ENCODE data around the gene SERPINA10.

The SERPINA10 gene, protein sequence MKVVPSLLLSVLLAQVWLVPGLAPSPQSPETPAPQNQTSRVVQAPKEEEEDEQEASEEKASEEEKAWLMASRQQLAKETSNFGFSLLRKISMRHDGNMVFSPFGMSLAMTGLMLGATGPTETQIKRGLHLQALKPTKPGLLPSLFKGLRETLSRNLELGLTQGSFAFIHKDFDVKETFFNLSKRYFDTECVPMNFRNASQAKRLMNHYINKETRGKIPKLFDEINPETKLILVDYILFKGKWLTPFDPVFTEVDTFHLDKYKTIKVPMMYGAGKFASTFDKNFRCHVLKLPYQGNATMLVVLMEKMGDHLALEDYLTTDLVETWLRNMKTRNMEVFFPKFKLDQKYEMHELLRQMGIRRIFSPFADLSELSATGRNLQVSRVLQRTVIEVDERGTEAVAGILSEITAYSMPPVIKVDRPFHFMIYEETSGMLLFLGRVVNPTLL

DNA sequence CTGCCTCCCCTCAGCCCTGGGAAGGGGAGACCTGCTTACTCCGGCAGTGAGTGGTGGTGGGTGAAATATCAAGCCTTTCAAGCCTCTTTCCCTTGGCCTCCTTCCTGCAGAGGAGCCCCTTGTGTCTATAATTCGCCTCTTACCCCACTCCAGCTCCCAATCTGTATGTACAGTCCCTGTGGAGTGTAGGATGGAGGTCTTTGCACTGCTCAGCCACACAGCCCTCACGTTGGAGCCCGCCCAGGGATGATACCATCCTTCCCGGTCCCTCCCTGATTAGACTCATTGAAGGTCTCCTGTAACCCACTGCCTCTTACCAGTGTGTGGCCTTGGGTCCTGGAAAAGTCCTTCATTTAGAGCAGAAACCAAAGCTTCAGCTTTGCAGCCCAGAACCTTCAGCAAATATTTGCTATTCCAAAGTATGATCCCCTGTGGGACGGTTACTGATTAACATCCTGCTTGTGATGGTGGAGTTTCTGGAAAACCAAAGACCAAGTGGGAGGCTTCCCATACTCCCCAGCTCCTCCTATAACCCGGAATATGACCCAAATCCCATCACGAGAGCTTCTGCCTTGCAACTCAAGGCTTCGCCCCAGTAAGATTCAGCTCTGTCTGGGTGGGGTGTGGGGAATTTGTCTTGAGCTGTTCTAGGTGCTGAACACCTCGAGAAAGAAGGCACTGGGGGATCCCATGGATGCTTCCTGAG, at the start of gene SERPINA10:
TSS of gene SERPINA10 (minus strand) at position 397 of the 706 bp plus-strand sequence. CDS start 2,675 bp downstream, outside the sequence.
- no peaks in the 10 kb centered on the region for H3K36me3 ChIP-seq (replicated peaks)
- no peak within 1 kb of the TSS for H3K4me3 ChIP-seq
- no peaks in the 10 kb centered on the region for H3K27me3 ChIP-seq (ENCODE audit: low read depth)
- in situ Hi-C loops (cut with MboI; ENCODE audit: low sequenced_read_pairs) = no loop called here
- no peak for DNase-seq (ENCODE audit: low spot score in 2 of 2)
- H3K9me3 ChIP-seq = no peaks in the 10 kb centered on the region
- H3K4me1 ChIP-seq = no peaks in the 10 kb centered on the region

DNA sequence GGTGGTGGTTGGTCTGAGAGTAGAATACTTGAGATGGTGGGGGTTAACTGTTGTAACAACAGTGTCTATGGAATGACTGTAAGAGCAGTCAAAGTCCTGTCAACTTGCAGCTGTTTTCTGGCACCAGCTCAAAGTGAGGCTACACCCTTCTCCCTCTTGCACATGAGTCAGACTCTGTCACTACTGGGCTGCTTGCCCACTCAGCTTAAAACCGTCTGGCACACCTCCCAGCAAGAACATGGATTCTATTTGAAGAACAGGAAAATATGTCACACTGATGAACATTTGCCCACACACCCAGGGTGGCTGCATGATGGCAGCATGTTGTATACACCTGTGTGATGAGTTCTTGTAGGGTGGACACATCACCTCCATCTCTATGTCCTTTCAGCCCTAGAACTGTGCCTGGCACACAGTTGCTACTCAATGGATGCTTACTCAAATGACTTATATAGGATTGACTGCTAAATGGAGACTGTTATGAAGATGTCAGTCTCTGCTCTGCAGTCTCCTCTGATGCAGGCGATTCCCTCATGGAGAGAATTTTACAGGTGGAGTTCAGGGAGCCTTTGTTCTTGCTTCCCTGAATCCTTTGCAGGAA, 49.4 kb upstream of the SERPINA10 start:
- H3K9me3 ChIP-seq = no peaks in the 10 kb centered on the region
- no peak for DNase-seq (ENCODE audit: low spot score in 2 of 2)

DNA sequence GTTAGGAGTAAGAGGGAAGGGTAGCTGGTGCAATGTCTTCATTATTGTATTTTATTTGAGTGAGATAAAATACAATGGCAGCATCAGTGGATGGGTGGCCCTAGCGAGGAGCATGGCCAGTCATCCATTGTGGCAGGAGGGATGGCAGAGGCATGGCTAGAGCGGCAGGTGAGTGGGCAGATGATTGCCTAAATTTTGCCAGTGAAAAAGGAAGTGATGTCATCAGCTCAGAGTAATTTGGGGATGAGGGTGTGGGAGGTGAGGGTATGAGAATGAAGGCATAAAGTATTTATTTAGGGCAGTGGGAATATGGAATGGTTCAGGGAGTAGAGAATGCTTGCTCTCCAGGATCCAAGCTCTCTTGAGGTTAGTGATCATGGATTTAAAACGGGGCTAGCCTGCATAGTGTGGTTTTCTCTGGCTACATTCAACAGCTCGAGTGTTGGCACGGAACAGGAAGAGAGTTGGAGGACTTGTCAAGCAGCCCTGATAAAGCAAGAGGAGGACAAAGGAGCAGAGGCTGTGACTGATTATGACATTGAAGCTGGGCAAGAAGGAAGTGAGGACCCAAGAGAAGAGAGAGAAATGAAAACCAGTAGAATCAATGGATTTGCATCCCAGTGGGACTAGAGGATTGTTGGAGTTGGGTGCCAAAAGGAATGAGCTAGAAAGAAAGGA, 48.7 kb upstream of the SERPINA10 start:
- Histone ChIP-seq H3K4me3 (no peak overlapping the region), H3K4me1 (no peaks in the 10 kb centered on the region), H3K9me3 (no peaks in the 10 kb centered on the region), H3K27me3 (ENCODE audit: low read depth) (no peaks in the 10 kb centered on the region), H3K36me3 (replicated peaks) (no peaks in the 10 kb centered on the region)
- no peak for DNase-seq (ENCODE audit: low spot score in 2 of 2)
- in situ Hi-C loops (cut with MboI; ENCODE audit: low sequenced_read_pairs) = no loop called here

More for the DNA sequence above, 49.4 kb upstream of the SERPINA10 start:
- no peaks in the 10 kb centered on the region for H3K36me3 ChIP-seq (replicated peaks)
- in situ Hi-C loops (cut with MboI; ENCODE audit: low sequenced_read_pairs) = no loop called here
- no peaks in the 10 kb centered on the region for H3K4me1 ChIP-seq
- H3K4me3 ChIP-seq = no peak overlapping the region
- H3K27me3 ChIP-seq (ENCODE audit: low read depth) = no peaks in the 10 kb centered on the region

DNA sequence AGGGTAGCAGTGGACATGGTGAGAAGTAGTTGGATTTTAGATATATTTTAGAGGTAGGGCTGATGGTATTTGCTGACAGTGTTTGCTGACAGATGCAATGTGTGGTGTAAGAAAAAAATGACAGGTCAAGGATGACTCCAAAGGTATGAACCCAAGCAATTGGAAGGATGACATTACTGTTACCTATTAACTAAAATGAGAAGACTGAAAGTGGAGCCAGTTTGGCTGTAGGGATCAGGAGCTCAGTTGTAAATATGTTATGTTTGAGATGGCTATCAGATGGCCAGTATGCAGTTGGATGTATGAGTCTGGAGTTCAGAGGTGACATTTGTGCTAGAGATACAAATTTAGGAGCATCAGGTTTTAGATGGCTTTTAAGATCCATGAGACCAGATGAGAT, 47.5 kb upstream of the SERPINA10 start:
- no peaks in the 10 kb centered on the region for H3K9me3 ChIP-seq
- H3K4me1 ChIP-seq = no peaks in the 10 kb centered on the region
- DNase-seq (ENCODE audit: low spot score in 2 of 2) = no peak
- in situ Hi-C loops (cut with MboI; ENCODE audit: low sequenced_read_pairs) = no loop called here
- no peaks in the 10 kb centered on the region for H3K27me3 ChIP-seq (ENCODE audit: low read depth)
- H3K36me3 ChIP-seq (replicated peaks) = no peaks in the 10 kb centered on the region
- no peak overlapping the region for H3K4me3 ChIP-seq

DNA sequence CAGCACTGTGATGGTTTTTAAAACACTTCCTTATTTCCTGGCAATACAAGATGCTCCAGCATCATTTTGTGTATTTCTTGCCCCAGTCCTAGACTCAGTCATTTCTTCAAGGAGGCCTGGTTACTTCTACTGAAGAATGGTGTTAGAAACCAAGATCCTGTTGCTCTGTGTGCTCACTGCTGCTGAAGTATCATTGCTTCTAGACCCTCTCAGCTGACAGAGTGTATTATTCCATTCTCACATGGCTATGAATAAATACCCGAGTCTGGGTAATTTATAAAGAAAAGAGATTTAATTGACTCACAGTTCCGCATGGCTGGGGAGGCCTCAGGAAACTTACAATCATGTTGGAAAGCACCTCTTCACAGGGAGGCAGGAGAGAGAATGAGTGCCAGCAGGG, 45.0 kb upstream of the SERPINA10 start:
- Histone ChIP-seq H3K27me3 (ENCODE audit: low read depth) (no peaks in the 10 kb centered on the region), H3K36me3 (replicated peaks) (no peaks in the 10 kb centered on the region), H3K4me1 (no peaks in the 10 kb centered on the region), H3K9me3 (no peaks in the 10 kb centered on the region), H3K4me3 (no peak overlapping the region)
- DNase-seq (ENCODE audit: low spot score in 2 of 2) = no peak
- in situ Hi-C loops (cut with MboI; ENCODE audit: low sequenced_read_pairs) = no loop called here

DNA sequence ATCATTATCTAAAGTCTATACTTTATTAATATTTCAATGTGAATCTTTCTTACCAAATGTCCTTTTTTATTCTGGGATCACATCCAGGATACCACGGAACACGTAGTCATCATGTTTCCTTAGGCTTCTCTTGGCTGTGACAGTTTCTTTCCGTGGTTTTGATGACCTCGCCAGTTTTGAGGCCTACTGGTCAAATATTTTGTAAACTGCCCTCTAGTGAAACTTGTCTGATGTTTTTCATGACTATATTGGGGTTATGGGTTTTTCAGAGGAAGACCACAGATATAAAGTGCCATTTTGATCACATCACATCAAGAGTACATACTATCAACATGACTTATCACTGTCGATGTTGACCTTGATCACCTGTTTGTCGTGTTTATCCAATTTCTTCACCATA, 44.2 kb upstream of the SERPINA10 start:
- no peaks in the 10 kb centered on the region for H3K27me3 ChIP-seq (ENCODE audit: low read depth)
- no peaks in the 10 kb centered on the region for H3K9me3 ChIP-seq
- no peak overlapping the region for H3K4me3 ChIP-seq
- in situ Hi-C loops (cut with MboI; ENCODE audit: low sequenced_read_pairs) = no loop called here
- no peak for DNase-seq (ENCODE audit: low spot score in 2 of 2)
- H3K4me1 ChIP-seq = no peaks in the 10 kb centered on the region
- H3K36me3 ChIP-seq (replicated peaks) = no peaks in the 10 kb centered on the region

DNA sequence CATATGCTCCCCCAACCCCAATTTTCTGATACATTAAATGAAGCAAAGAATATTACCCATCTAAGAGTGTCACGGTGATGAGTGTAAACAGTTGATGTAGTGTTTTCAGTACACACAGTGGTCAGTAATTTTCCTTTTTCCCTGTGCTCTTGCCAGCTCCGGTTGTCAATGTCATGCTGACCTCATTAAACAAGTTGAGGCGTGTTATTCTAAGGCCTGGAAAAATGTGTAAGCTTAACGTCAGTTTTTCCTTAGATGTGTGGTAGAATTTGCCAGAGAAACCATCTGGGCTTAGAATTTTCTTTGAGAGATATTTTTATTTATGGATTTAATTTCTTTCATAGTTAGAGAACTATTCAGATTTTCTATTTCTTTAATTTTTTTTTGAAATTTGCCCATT, 41.8 kb upstream of the SERPINA10 start:
- Histone ChIP-seq H3K36me3 (replicated peaks) (no peaks in the 10 kb centered on the region), H3K4me3 (no peak overlapping the region), H3K27me3 (ENCODE audit: low read depth) (no peaks in the 10 kb centered on the region), H3K4me1 (no peaks in the 10 kb centered on the region), H3K9me3 (no peaks in the 10 kb centered on the region)
- no peak for DNase-seq (ENCODE audit: low spot score in 2 of 2)
- in situ Hi-C loops (cut with MboI; ENCODE audit: low sequenced_read_pairs) = no loop called here

DNA sequence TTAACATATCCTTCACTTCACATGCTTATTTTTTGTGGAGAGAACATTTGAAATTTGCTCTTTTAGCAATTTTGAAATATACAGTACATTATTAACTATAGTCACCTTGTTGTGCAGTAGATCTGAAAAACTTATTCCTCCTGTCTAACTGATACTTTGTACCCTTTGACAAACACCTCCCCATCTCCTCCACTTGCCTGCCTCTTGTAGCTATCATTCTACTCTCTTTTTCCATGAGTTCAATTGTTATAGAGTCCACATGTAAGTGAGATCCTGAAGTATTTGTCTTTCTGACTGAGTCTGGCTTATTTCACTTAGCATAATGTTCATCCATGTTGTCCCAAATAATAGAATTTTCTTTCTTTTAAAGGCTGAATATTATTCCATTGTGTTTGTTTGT, 39.5 kb upstream of the SERPINA10 start:
- Histone ChIP-seq H3K4me1 (no peaks in the 10 kb centered on the region), H3K4me3 (no peak overlapping the region), H3K9me3 (no peaks in the 10 kb centered on the region), H3K27me3 (ENCODE audit: low read depth) (no peaks in the 10 kb centered on the region), H3K36me3 (replicated peaks) (no peaks in the 10 kb centered on the region)
- DNase-seq (ENCODE audit: low spot score in 2 of 2) = no peak
- in situ Hi-C loops (cut with MboI; ENCODE audit: low sequenced_read_pairs) = no loop called here

DNA sequence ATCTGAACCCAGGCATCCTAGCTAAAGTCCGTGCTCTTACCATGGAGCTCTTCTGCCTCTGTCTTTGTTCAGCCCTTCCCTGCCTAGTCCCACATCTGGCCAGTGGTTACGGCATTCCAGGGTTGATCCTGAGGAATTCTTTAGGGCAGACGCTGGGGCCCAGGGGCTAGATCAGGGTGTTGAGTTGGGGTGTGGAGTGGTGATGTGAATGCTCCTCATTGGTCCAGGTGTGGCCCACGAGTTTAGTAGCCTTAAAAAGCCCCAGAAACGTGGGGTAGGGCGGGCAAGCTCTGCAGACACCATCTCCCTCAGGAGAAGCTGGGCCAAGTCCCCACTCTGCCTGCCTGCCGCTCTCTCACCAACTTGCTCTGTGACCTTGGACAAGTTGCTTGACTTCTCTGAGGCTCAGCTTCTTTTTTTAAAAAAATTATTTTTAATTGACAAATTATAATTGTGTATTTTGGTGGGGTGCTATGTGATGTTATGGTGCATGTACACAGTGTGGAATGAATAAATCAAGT, 39.1 kb upstream of the SERPINA10 start:
- H3K36me3 ChIP-seq (replicated peaks) = no peaks in the 10 kb centered on the region

DNA sequence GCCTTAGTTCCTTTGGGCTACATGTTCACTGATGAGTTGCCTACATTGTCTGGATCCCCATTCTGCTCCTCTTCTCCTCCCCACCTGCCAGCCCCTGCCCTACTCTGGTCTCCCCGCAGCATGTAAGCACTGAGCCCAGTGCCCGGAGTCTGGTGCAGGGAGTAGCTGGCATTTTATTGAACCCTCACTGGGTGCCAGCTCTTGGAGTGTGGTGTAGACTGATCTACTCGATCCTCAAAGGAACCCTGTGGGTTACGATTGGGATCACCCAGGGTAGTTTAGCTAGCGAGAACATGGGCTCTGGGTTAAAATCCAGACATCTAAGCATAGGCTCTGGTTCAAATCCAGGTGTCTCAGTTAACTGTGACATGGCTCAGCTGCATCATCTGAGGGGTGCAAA, 38.4 kb upstream of the SERPINA10 start:
- no peaks in the 10 kb centered on the region for H3K4me1 ChIP-seq
- no peaks in the 10 kb centered on the region for H3K27me3 ChIP-seq (ENCODE audit: low read depth)
- no peaks in the 10 kb centered on the region for H3K9me3 ChIP-seq
- H3K4me3 ChIP-seq = no peak overlapping the region
- in situ Hi-C loops (cut with MboI; ENCODE audit: low sequenced_read_pairs) = no loop called here
- DNase-seq (ENCODE audit: low spot score in 2 of 2) = no peak
- H3K36me3 ChIP-seq (replicated peaks) = no peaks in the 10 kb centered on the region

More for the DNA sequence above, 39.1 kb upstream of the SERPINA10 start:
- Histone ChIP-seq H3K27me3 (ENCODE audit: low read depth) (no peaks in the 10 kb centered on the region), H3K4me3 (no peak overlapping the region), H3K9me3 (no peaks in the 10 kb centered on the region), H3K4me1 (no peaks in the 10 kb centered on the region)
- in situ Hi-C loops (cut with MboI; ENCODE audit: low sequenced_read_pairs) = no loop called here
- no peak for DNase-seq (ENCODE audit: low spot score in 2 of 2)

DNA sequence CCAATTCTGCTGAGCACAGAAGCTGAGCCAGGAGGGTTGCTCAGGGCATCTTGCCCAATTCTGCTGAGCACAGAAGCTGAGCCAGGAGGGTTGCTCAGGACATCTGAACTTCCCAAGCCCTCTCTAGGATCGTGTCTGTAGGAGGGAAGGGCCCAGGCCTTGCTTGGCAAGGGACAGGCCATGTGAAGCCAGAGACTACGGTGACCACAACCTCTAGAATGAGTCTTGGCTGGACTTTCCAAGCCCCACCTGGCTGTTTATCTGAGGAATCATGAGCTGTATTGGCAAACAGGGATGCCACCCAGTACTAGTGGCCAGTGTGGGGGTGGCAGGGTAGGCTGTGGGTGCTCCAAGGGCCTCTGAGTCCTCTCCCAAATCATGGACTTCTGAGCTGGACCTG, 37.8 kb upstream of the SERPINA10 start:
- Histone ChIP-seq H3K36me3 (replicated peaks) (no peaks in the 10 kb centered on the region), H3K4me1 (no peaks in the 10 kb centered on the region), H3K9me3 (no peaks in the 10 kb centered on the region), H3K27me3 (ENCODE audit: low read depth) (no peaks in the 10 kb centered on the region), H3K4me3 (no peak overlapping the region)
- in situ Hi-C loops (cut with MboI; ENCODE audit: low sequenced_read_pairs) = no loop called here
- DNase-seq (ENCODE audit: low spot score in 2 of 2) = no peak

DNA sequence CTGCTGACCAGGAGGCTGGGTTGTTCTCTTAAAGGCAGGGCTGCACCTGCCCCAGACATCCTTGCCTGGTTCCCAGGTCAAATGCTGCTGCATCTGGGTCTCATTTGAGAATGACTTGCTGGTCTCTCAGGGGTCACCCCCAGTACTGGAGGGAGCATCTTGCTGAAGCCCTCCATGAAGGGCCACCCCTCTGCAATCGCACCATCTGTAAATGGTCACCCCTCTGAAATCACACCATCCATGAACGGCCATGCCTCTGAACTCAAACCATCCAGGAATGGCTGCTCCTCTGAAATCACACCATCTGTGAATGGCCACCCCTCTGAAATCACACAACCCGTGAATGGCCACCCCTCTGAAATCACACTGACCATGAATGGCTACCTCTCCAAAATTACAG, 37.4 kb upstream of the SERPINA10 start:
- in situ Hi-C loops (cut with MboI; ENCODE audit: low sequenced_read_pairs) = no loop called here
- no peaks in the 10 kb centered on the region for H3K4me1 ChIP-seq
- no peak for DNase-seq (ENCODE audit: low spot score in 2 of 2)
- H3K27me3 ChIP-seq (ENCODE audit: low read depth) = no peaks in the 10 kb centered on the region
- no peak overlapping the region for H3K4me3 ChIP-seq
- H3K9me3 ChIP-seq = no peaks in the 10 kb centered on the region
- no peaks in the 10 kb centered on the region for H3K36me3 ChIP-seq (replicated peaks)

DNA sequence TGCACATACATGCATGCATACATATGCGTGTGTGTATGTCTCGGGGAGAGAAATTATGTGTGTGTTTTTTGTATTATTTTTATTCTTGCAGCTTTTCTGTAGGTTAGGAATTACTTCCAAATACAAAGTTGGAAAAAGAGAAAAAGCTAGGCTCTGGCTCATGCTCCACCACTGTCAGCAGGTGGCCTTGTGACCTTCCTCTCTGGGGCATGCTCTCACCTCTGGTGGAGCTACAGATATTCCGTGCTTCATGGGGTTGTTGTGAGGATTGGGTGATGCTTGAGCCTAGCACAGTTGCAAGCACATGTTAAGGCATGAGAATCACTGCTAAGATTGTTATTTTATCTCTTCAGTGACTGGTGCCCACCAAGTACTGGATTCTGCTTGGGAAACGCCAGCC, 36.8 kb upstream of the SERPINA10 start:
- no peak overlapping the region for H3K4me3 ChIP-seq
- no peaks in the 10 kb centered on the region for H3K36me3 ChIP-seq (replicated peaks)
- no peaks in the 10 kb centered on the region for H3K4me1 ChIP-seq
- H3K27me3 ChIP-seq (ENCODE audit: low read depth) = no peaks in the 10 kb centered on the region
- H3K9me3 ChIP-seq = no peaks in the 10 kb centered on the region
- no peak for DNase-seq (ENCODE audit: low spot score in 2 of 2)
- in situ Hi-C loops (cut with MboI; ENCODE audit: low sequenced_read_pairs) = no loop called here

All from HAP-1 (cell line).